Chondrocyte (in vitro differentiated cells): Measurements from ENCODE around the gene AKAP13. TPM values are rescaled to one million over a fixed set of nuclear protein-coding genes. Genes with fewer than 3 reads are reported as not detected.

Experiments
- DNase-seq: peaks from one replicate; pipeline ENCODE4 v3.0.0; 2021; ENCODE audit warnings: mixed read lengths, low spot score
- H3K27ac Mint-ChIP-seq: one replicate; pipeline ENCODE4 v1.8.0; 2021; ENCODE audit warnings: mild to moderate bottlenecking, moderate library complexity, mixed read lengths; ENCODE audit not compliant: unreplicated experiment
- H3K27me3 Mint-ChIP-seq: 2 replicates; pipeline ENCODE4 v1.8.0; 2021; ENCODE audit warnings: low read depth, mixed read lengths
- H3K36me3 Mint-ChIP-seq: 2 replicates; pipeline ENCODE4 v1.8.0; 2021; ENCODE audit warnings: low read depth, mixed read lengths
- H3K4me1 Mint-ChIP-seq: 2 replicates; pipeline ENCODE4 v1.8.0; 2021; ENCODE audit warnings: low read depth, mild to moderate bottlenecking, mixed read lengths
- H3K4me3 Mint-ChIP-seq: one replicate; pipeline ENCODE4 v1.8.0; 2021; ENCODE audit warnings: mild to moderate bottlenecking, moderate library complexity, mixed read lengths; ENCODE audit not compliant: unreplicated experiment
- H3K9me3 Mint-ChIP-seq: 2 replicates; pipeline ENCODE4 v1.8.0; 2021; ENCODE audit warnings: low read depth, mixed read lengths
- total RNA-seq: library from RNA; stranded (reverse); gene quantifications from 3 replicates; pipeline ENCODE4 v1.2.1, GENCODE V29; 2021
- TF ChIP-seq, protein P1 (sequence below): fragments of 200-600 bp; sonication (generic); IDR thresholded peaks from 2 replicates; pipeline ENCODE4 v1.5.0; 2021; ENCODE audit warnings: antibody characterized with exemption, mild to moderate bottlenecking, moderate library complexity

The AKAP13 gene
- total RNA-seq, 1 donor from 2014 or later, result 80.6 TPM

DNA sequence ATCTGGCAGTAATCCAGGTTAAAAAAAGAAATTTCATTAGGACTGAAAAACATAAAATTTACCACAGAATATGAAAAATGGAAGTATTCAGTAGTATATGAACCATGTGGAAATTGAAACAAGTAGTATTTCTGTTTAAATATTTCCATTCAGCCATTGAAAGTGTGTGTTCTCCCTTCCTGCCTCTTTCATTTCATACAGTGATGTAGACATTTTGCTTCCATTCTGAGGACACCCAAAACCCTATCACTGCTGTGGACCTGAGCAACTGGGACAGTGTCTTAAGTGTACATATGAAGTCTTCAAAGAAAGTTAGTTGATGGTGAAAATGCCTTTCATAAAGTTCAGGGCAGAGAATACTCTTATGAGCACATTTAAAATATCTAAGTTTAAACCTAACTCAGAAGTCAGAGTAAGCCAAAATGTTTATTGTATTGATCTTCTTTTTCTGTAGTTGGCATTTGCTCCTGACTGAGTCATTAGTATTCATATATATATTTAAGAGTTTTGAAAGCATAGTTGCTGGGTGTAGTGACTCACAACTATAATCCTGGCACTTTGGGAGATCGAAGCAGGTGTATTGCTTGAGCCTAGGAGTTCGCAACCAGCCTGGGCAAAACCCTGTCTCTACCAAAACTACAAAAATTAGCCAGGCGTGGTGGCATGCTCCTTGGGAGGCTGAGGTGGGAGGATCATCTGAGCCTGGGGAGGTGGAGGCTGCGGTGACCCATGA is 215.6 kb downstream of the AKAP13 start:
- DNase-seq, result no peak
- Mint-ChIP-seq H3K27me3 (no peaks in the 10 kb centered on the region), H3K4me1 (peaks cover 46% of the 10 kb centered on the region), H3K9me3 (no peaks in the 10 kb centered on the region), H3K27ac (no peak overlapping the region), H3K36me3 (peaks cover 1% of the 10 kb centered on the region), H3K4me3 (no peak overlapping the region)
- TF ChIP-seq, protein P1, sequence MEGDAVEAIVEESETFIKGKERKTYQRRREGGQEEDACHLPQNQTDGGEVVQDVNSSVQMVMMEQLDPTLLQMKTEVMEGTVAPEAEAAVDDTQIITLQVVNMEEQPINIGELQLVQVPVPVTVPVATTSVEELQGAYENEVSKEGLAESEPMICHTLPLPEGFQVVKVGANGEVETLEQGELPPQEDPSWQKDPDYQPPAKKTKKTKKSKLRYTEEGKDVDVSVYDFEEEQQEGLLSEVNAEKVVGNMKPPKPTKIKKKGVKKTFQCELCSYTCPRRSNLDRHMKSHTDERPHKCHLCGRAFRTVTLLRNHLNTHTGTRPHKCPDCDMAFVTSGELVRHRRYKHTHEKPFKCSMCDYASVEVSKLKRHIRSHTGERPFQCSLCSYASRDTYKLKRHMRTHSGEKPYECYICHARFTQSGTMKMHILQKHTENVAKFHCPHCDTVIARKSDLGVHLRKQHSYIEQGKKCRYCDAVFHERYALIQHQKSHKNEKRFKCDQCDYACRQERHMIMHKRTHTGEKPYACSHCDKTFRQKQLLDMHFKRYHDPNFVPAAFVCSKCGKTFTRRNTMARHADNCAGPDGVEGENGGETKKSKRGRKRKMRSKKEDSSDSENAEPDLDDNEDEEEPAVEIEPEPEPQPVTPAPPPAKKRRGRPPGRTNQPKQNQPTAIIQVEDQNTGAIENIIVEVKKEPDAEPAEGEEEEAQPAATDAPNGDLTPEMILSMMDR, result no peak

- no peaks in the 10 kb centered on the region for H3K9me3 Mint-ChIP-seq
- H3K4me3 Mint-ChIP-seq, result no peak overlapping the region
- no peaks in the 10 kb centered on the region for H3K27me3 Mint-ChIP-seq
- no peak for DNase-seq
- TF ChIP-seq, protein P1, result no peak
- H3K36me3 Mint-ChIP-seq, result peaks cover 1% of the 10 kb centered on the region
- H3K4me1 Mint-ChIP-seq, result peaks cover 33% of the 10 kb centered on the region
- H3K27ac Mint-ChIP-seq, result no peak overlapping the region
Observed at GRCh38 chr15:85597155-85597815, 216.9 kb downstream of the AKAP13 start.

GRCh38 chr15:85598219-85598618 is 217.8 kb downstream of the AKAP13 start:
- DNase-seq, result no peak
- peaks cover 1% of the 10 kb centered on the region for H3K36me3 Mint-ChIP-seq
- peak overlapping the region; percentile 87 for H3K27ac Mint-ChIP-seq
- TF ChIP-seq, protein P1, result no peak
- H3K9me3 Mint-ChIP-seq, result no peaks in the 10 kb centered on the region
- H3K27me3 Mint-ChIP-seq, result no peaks in the 10 kb centered on the region
- no peak overlapping the region for H3K4me3 Mint-ChIP-seq
- H3K4me1 Mint-ChIP-seq, result peaks cover 27% of the 10 kb centered on the region

DNA sequence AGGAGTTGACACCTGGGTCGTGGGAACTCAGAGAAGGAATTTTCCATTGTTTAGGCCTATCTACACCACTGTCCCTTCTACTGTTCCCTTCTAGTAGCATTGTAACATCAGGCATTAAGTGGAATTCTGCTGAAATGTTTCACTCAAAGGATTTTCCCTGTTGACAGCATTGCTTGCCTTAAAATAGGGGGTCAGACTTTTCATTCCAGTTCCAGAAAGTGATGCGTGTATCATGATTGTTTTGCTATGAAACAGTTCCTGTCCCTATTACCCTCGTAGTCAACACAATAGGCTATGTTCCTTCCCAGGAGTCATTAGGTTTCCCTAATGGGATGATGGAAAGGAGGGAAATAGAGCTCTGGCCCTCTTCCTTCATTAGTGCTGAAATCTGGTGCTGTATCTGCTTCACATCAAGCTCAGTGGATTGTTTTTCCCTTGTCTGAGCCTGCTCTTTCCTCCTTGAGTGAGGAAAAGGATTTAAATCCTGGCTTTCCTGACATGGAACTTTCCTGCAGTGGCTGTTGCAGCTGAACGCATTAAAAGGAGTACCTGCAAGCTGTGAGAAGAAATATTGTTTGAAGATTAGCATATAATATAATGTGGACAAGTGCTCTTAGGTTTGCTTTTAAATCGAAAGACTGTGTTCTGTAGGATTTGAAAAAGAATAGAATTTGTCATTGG is 218.5 kb downstream of the AKAP13 start:
- Mint-ChIP-seq H3K36me3 (peaks cover 4% of the 10 kb centered on the region), H3K4me3 (no peak overlapping the region), H3K9me3 (no peaks in the 10 kb centered on the region), H3K27ac (peak overlapping the region; percentile 87), H3K4me1 (peaks cover 27% of the 10 kb centered on the region), H3K27me3 (no peaks in the 10 kb centered on the region)
- no peak for DNase-seq
- TF ChIP-seq, protein P1, result no peak

DNA sequence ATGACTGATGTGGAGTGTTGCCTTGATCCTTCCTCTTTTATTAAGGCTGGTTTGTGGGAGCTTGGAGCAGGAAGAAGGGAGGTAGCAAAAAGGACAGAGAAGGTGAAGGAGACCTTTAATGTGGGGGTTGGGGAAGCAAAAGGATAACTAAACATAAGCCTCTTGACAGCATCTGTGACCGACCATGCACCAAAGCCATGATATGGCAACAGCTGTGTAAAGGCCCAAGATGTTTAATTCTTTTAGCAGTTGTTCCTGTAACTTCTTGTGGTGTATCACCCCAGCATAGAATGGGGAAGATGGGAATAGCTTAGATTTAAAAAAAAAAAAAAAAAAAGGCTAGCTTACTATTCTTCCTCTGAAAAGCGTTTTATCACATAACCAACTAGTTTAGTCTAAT is 219.6 kb downstream of the AKAP13 start:
- Mint-ChIP-seq H3K27ac (no peak overlapping the region), H3K9me3 (no peaks in the 10 kb centered on the region), H3K4me1 (peaks cover 28% of the 10 kb centered on the region), H3K4me3 (no peak overlapping the region), H3K36me3 (peaks cover 4% of the 10 kb centered on the region), H3K27me3 (no peaks in the 10 kb centered on the region)
- TF ChIP-seq, protein P1, result no peak
- no peak for DNase-seq
